GM19193 (cell line): ENCODE data around the gene IL9.

ENCODE experiments used
- POLR2A ChIP-seq: IDR thresholded peaks from 4 replicates; pipeline ENCODE4 v1.6.1; 2011; ENCODE audit not compliant: insufficient read depth, insufficient read length; ENCODE audit errors: extremely low read depth

The IL9 gene

GRCh38 chr5:135901633-135902032 lies 6.0 kb upstream of the IL9 start:
- TF ChIP-seq POLR2A, result no peak

GRCh38 chr5:135900276-135900675 lies 4.6 kb upstream of the IL9 start:
- TF ChIP-seq POLR2A, result no peak

- TF ChIP-seq POLR2A, result no peak
Observed at GRCh38 chr5:135898651-135899050, 3.0 kb upstream of the IL9 start.

- TF ChIP-seq POLR2A, result no peak
Observed at GRCh38 chr5:135894789-135895188, 852 bp downstream of the IL9 start.

GRCh38 chr5:135894276-135894675 lies 1.4 kb downstream of the IL9 start:
- no peak for TF ChIP-seq POLR2A

- TF ChIP-seq POLR2A, result no peak
Observed at GRCh38 chr5:135891791-135892190, 3.9 kb downstream of the IL9 start.

- no peak for TF ChIP-seq POLR2A
Observed at GRCh38 chr5:135891268-135891667, 4.4 kb downstream of the IL9 start.

- TF ChIP-seq POLR2A, result no peak
Observed at GRCh38 chr5:135890867-135891266, 4.8 kb downstream of the IL9 start.

GRCh38 chr5:135890296-135890695 lies 5.3 kb downstream of the IL9 start:
- no peak for TF ChIP-seq POLR2A

GRCh38 chr5:135887881-135888614 lies 7.6 kb downstream of the IL9 start:
- TF ChIP-seq POLR2A, result no peak

GRCh38 chr5:135887447-135887864 lies 8.2 kb downstream of the IL9 start:
- no peak for TF ChIP-seq POLR2A

GRCh38 chr5:135886136-135886535 lies 9.5 kb downstream of the IL9 start:
- no peak for TF ChIP-seq POLR2A

GRCh38 chr5:135885031-135885430 lies 10.6 kb downstream of the IL9 start:
- no peak for TF ChIP-seq POLR2A

GRCh38 chr5:135883441-135883840 lies 12.2 kb downstream of the IL9 start:
- no peak for TF ChIP-seq POLR2A

GRCh38 chr5:135883026-135883425 lies 12.6 kb downstream of the IL9 start:
- no peak for TF ChIP-seq POLR2A

- TF ChIP-seq POLR2A, result no peak
Observed at GRCh38 chr5:135881819-135882218, 13.8 kb downstream of the IL9 start.

GRCh38 chr5:135881244-135881643 lies 14.4 kb downstream of the IL9 start:
- TF ChIP-seq POLR2A, result no peak

- no peak for TF ChIP-seq POLR2A
Observed at GRCh38 chr5:135880801-135881200, 14.8 kb downstream of the IL9 start.

- TF ChIP-seq POLR2A, result no peak
Observed at GRCh38 chr5:135880278-135880677, 15.4 kb downstream of the IL9 start.
